CD4-positive, alpha-beta T cell (primary cell): ENCODE data around the gene ASTN1. TPM values are rescaled to one million over a fixed set of nuclear protein-coding genes. Genes with fewer than 3 reads are reported as not detected.

Experiments used
- ATAC-seq: fragments of 200-7000 bp; cut with Tn5 transposase; one replicate; pipeline ENCODE4 v1.10.0; 2022; ENCODE audit warnings: mild to moderate bottlenecking; ENCODE audit not compliant: poor library complexity
- CTCF ChIA-PET: fragments of 350-600 bp; sonication (Branson Sonifier 250); formaldehyde crosslinking; loops from one replicate; lab custom pipeline; 2021; ENCODE audit warnings: antibody characterized with exemption, inconsistent platforms; lab: Charles Lee
- POLR2A ChIA-PET: fragments of 350-600 bp; sonication (Branson Sonifier 250); formaldehyde crosslinking; loops from one replicate; lab custom pipeline; 2021; ENCODE audit warnings: antibody characterized with exemption, inconsistent platforms; lab: Charles Lee
- DNase-seq, 14 experiments: peaks; one replicate each; pipeline ENCODE4 v3.0.0-alpha.2; 2013 to 2020; ENCODE audit warnings: mixed read lengths in 2 of 14
- H3K27ac ChIP-seq, 2 donors: one replicate each; pipeline versions ENCODE4 v1.5.1 to v1.7.0; 2013; ENCODE audit warnings: low read length in 2 of 2, low read depth in 1 of 2, mild to moderate bottlenecking in 1 of 2
- H3K27me3 ChIP-seq, 2 experiments: 1 replicate in 1 of 2; 2 replicates in 1 of 2; pipeline versions ENCODE4 v1.6.1 to v1.7.0; 2013; ENCODE audit warnings: low read length in 2 of 2, control low read depth in 1 of 2, mild to moderate bottlenecking in 1 of 2, moderate library complexity in 1 of 2; ENCODE audit not compliant: insufficient read depth in 2 of 2, control insufficient read depth in 1 of 2
- H3K36me3 ChIP-seq: one replicate; pipeline ENCODE4 v1.6.1; 2013; ENCODE audit warnings: low read length, control low read depth; ENCODE audit not compliant: insufficient read depth
- H3K4me1 ChIP-seq: one replicate; pipeline ENCODE4 v1.6.1; 2013; ENCODE audit warnings: low read length, control low read depth; ENCODE audit not compliant: insufficient read depth
- H3K4me3 ChIP-seq: one replicate; pipeline ENCODE4 v1.5.1; 2013; ENCODE audit warnings: mild to moderate bottlenecking, low read length, moderate library complexity
- H3K9me3 ChIP-seq, 2 experiments: 1 replicate in 1 of 2; 2 replicates in 1 of 2; pipeline versions ENCODE4 v1.6.1 to v1.7.0; 2013; ENCODE audit warnings: low read length in 2 of 2, mild to moderate bottlenecking in 2 of 2, control low read depth in 1 of 2, moderate library complexity in 1 of 2; ENCODE audit not compliant: control insufficient read depth in 1 of 2, insufficient read depth in 1 of 2
- H3K27ac Mint-ChIP-seq: one replicate; pipeline ENCODE4 v1.8.0; 2020; ENCODE audit warnings: mixed read lengths
- H3K27me3 Mint-ChIP-seq: one replicate; pipeline ENCODE4 v1.8.0; 2021; ENCODE audit warnings: mixed read lengths
- H3K36me3 Mint-ChIP-seq: one replicate; pipeline ENCODE4 v1.8.0; 2021; ENCODE audit warnings: low read depth, mixed read lengths
- H3K4me1 Mint-ChIP-seq: one replicate; pipeline ENCODE4 v1.8.0; 2021; ENCODE audit warnings: low read depth, mixed read lengths
- H3K4me3 Mint-ChIP-seq: one replicate; pipeline ENCODE4 v1.8.0; 2020; ENCODE audit warnings: mild to moderate bottlenecking, mixed read lengths
- H3K9me3 Mint-ChIP-seq: one replicate; pipeline ENCODE4 v1.8.0; 2020; ENCODE audit warnings: mixed read lengths
- intact Hi-C, 2 experiments: fragments of 100-400 bp; cut with DNase I in 1 of 2; cut with micrococcal nuclease in 1 of 2; formaldehyde crosslinking; loops; one replicate each; pipeline versions ENCODE4 v1.15.1 to v1.9.0; 2023 to 2025; cut with DNase I, micrococcal nuclease
- total RNA-seq, 174 experiments: library from RNA in 2 of 174; stranded (reverse) in 2 of 174; gene quantifications; one replicate each; pipeline ENCODE4 v1.2.3 and lab custom pipeline; 2021 to 2026
- TF ChIP-seq, protein P1 (sequence below): fragments of 200-600 bp; IDR thresholded peaks from one replicate; pipeline ENCODE4 v1.8.0; 2022; ENCODE audit warnings: antibody characterized with exemption, mild to moderate bottlenecking

Gene ASTN1
- total RNA-seq, 2 experiments from 2014 or later = not detected

DNA sequence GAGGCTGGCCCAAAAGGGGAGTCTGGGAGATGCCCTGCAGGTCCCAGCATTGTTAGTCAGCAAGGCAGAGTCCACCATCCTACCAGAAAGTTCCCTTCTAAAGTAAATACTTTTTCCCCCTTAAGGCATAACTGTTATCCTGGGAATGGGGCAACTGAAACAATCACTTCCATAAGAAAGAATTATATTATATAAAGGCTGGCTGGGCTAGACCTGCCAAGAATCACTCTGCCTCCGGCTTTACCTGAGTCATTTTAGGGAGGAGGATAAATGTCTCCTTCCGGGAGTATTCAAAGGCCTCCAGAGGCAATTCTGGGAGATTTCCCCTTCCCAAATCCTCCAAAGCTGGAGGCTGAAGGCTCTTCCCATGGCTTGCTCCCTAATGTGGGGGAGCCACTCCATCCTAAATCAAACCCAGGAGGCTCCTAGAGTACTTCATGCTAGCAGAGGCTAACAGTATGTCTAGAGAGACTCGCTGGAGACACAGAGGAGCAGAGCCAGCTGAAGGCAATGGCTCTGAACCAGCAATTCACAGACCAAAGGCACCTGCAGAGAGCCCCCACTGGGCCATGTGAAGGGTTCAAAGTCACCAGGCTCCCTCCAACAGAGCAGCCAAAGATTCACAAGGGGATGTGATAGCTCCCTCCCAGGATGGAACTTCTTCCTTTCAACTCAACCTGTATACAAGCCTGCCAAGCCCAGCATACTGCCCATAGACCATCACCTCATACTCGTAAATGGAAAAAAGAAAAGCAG lies 116.0 kb downstream of the ASTN1 start:
- Mint-ChIP-seq H3K9me3 (no peaks in the 10 kb centered on the region), H3K27me3 (peaks cover 7% of the 10 kb centered on the region), H3K36me3 (no peaks in the 10 kb centered on the region), H3K4me3 (no peak overlapping the region), H3K4me1 (no peaks in the 10 kb centered on the region), H3K27ac (no peak overlapping the region)
- intact Hi-C loops = no loop called here
- Histone ChIP-seq H3K4me3 (no peak overlapping the region), H3K27me3 (peaks cover 0 to 2% of the 10 kb centered on the region in 2 experiments), H3K9me3 (no peaks in the 10 kb centered on the region), H3K36me3 (no peaks in the 10 kb centered on the region), H3K27ac (no peak overlapping the region), H3K4me1 (no peaks in the 10 kb centered on the region)
- CTCF ChIA-PET = no interaction called here
- DNase-seq (no peak), ATAC-seq (no peak)
- POLR2A ChIA-PET = no interaction called here
- TF ChIP-seq, protein P1, sequence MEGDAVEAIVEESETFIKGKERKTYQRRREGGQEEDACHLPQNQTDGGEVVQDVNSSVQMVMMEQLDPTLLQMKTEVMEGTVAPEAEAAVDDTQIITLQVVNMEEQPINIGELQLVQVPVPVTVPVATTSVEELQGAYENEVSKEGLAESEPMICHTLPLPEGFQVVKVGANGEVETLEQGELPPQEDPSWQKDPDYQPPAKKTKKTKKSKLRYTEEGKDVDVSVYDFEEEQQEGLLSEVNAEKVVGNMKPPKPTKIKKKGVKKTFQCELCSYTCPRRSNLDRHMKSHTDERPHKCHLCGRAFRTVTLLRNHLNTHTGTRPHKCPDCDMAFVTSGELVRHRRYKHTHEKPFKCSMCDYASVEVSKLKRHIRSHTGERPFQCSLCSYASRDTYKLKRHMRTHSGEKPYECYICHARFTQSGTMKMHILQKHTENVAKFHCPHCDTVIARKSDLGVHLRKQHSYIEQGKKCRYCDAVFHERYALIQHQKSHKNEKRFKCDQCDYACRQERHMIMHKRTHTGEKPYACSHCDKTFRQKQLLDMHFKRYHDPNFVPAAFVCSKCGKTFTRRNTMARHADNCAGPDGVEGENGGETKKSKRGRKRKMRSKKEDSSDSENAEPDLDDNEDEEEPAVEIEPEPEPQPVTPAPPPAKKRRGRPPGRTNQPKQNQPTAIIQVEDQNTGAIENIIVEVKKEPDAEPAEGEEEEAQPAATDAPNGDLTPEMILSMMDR = no peak

DNA sequence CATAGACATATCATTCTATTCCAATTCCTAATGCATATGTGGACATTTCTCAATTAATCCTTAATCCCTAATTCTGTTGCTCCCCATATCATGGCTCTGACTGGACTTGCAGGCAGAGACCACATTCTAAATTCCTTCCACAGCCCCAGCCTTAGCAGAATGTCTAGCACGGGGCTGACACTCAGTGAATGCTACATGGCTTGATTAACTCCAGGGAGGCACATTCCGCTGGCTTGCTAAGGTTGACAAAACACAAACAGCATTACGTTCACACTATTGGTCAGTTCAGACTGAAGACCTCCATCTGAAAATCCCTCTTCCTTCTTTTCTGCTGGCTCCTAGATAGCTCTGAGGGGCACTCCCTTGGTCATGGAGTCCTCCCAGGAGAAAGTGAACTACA lies 119.4 kb downstream of the ASTN1 start:
- Mint-ChIP-seq H3K4me1 (no peaks in the 10 kb centered on the region), H3K4me3 (no peak overlapping the region), H3K9me3 (no peaks in the 10 kb centered on the region), H3K36me3 (no peaks in the 10 kb centered on the region), H3K27ac (no peak overlapping the region), H3K27me3 (peaks cover 7% of the 10 kb centered on the region)
- ATAC-seq (no peak), DNase-seq (no peak)
- H3K4me1 ChIP-seq = no peaks in the 10 kb centered on the region
- intact Hi-C loops = no loop called here
- ChIA-PET CTCF (no interaction called here), POLR2A (no interaction called here)
- H3K27me3 ChIP-seq = peaks cover 0 to 2% of the 10 kb centered on the region in 2 experiments
- no peak overlapping the region for H3K27ac ChIP-seq
- no peaks in the 10 kb centered on the region for H3K9me3 ChIP-seq
- TF ChIP-seq, protein P1 = no peak
- no peaks in the 10 kb centered on the region for H3K36me3 ChIP-seq
- H3K4me3 ChIP-seq = no peak overlapping the region

DNA sequence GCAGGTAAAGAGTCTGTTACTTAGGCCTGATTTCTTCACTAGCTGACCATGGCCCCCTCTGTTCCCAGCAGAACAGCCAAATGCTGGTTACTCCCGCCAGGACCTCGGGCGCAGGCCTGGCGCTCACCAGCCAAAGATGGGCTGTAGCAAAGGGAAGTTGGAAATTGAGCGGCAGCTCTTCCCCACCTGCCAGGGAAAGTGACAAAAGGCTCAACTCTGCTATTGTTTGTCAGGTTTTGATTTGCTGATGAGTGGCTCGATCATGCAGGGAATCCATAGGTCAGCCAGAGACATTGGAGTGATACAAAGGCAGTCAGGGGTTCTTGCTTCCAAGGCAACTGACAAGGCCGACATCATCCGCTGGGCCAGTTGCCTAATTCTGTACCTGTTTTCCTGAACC lies 120.1 kb downstream of the ASTN1 start:
- no peaks in the 10 kb centered on the region for H3K36me3 ChIP-seq
- intact Hi-C loops = no loop called here
- DNase-seq (no peak), ATAC-seq (no peak)
- Mint-ChIP-seq H3K27me3 (peaks cover 7% of the 10 kb centered on the region), H3K36me3 (no peaks in the 10 kb centered on the region), H3K4me1 (no peaks in the 10 kb centered on the region), H3K4me3 (no peak overlapping the region), H3K9me3 (no peaks in the 10 kb centered on the region), H3K27ac (no peak overlapping the region)
- H3K9me3 ChIP-seq = no peaks in the 10 kb centered on the region
- H3K4me3 ChIP-seq = no peak overlapping the region
- TF ChIP-seq, protein P1 = no peak
- POLR2A ChIA-PET = no interaction called here
- CTCF ChIA-PET = no interaction called here
- no peak overlapping the region for H3K27ac ChIP-seq
- H3K4me1 ChIP-seq = no peaks in the 10 kb centered on the region
- H3K27me3 ChIP-seq = peaks cover 0 to 2% of the 10 kb centered on the region in 2 experiments
